ENCODE results near the gene DDX1.

DNA sequence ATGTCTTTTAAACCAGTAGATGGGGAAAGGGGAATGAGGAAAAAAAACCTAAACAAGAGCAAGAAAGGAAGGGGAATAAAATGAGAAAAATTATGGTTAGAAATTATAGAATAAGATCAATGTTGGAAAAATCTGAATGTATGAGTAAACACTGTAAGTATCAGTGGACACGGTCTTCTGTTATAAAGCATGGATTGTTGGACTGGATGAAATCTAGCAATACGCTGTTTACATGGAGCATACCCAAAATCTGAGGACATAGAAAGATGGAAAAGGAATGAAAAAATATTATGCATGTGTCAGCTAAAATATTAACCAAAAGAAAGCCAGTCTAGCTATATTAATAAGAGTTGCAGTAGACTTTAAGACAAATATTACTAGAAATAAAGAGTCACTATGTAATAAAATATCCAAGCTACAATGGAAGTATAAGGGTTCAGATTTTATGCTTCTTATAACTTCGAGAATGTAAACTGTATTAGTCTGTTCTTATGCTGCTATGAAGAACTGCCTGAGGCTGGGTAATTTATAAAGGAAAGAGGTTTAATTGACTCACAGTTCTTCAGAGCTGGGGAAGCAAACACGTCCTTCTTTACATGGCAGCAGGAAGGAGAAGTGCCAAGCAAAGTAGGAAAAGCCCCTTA lies 32.4 kb downstream of the DDX1 start:
- TF ChIP-seq POLR2A (IDR thresholded peaks at IDR 0.05; ENCODE audit: low read length) (no peak), GATA1 (IDR thresholded peaks at IDR 0.05; ENCODE audit: low read depth, low read length) (no peak)
